Erythroblast (primary cell): ENCODE measurements around the gene CHST7.

Experiments used
- GATA1 ChIP-seq: IDR thresholded peaks from 2 replicates; pipeline ENCODE4 v1.6.1; 2011; ENCODE audit warnings: low read depth, mild to moderate bottlenecking, control low read depth, low read length, moderate library complexity
- POLR2A ChIP-seq: IDR thresholded peaks from 2 replicates; pipeline ENCODE4 v1.6.1; 2011; ENCODE audit warnings: mild to moderate bottlenecking, low read length

GRCh38 chrX:46587753-46588171 lies 14.2 kb downstream of the CHST7 start:
- no peak for TF ChIP-seq POLR2A
- no peak for TF ChIP-seq GATA1
